Dermis lymphatic vessel endothelial cell (primary cell): ENCODE results near the gene BPIFB1. TPM values are rescaled to one million over a fixed set of nuclear protein-coding genes. Genes with fewer than 3 reads are reported as not detected.

Experiments used
- total RNA-seq: library from RNA; depleted of rRNA; stranded (reverse); fragments of >200 nt; gene quantifications from 2 replicates; pipeline ENCODE4 v1.2.1, GENCODE V29; 2014

BPIFB1 gene
- total RNA-seq, result not detected in 2 replicates

DNA sequence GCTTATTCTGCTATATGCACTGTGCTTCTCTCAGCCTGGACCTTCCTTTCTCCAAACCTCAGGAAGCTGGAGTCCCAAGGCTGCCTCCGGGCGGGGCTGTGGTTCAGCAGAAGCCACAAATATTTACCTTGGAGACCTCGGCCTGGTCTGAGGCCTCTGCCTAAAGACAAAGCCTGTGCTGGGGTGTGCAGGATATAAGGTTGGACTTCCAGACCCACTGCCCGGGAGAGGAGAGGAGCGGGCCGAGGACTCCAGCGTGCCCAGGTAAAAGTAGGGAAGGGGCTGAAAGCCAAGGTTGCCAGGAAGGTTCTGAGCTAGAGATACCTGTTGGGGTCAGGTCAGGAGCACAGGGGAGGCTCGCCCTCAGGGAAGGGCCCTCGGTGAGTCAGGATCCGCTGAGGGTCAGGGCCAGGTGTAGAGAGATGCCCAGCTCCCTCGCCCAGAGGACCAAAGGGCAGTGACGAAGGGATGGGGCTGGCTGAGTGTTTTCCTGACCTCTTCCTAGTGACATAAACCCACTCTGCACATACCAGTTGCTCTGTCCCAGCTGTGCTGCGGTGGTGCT, at the start of gene BPIFB1:
Gene BPIFB1 (plus strand): TSS at position 224 of the 565 bp plus-strand sequence. CDS start 2,860 bp downstream, outside the sequence.

GRCh38 chr20:33235696-33236095, 47.3 kb upstream of the BPIFB1 start, which contains the start of gene BPIFA1:
BPIFA1 (plus strand) TSS chr20:33235996; CDS start chr20:33237712, 1,716 bp downstream.

Other genes with a start within 250 kb of the BPIFB1 start
- not detected in 2 replicates for gene BPIFB3, start 229.3 kb upstream of the BPIFB1 start, total RNA-seq
- gene BPIFB4, start 203.6 kb upstream of the BPIFB1 start, total RNA-seq, result not detected in 2 replicates
- gene BPIFA2, start 115.1 kb upstream of the BPIFB1 start, total RNA-seq, result not detected in 2 replicates
- not detected in 2 replicates for gene BPIFA3, start 65.9 kb upstream of the BPIFB1 start, total RNA-seq
- not detected in 2 replicates for gene BPIFA1, start 47.2 kb upstream of the BPIFB1 start, total RNA-seq
- gene CDK5RAP1, start 118.3 kb downstream of the BPIFB1 start, total RNA-seq, result 15.4 and 16.6 TPM in 2 replicates
- 5.8 and 6.6 TPM in 2 replicates for gene SNTA1, start 160.5 kb downstream of the BPIFB1 start, total RNA-seq
- 4.1 and 4.9 TPM in 2 replicates for gene CBFA2T2, start 206.9 kb downstream of the BPIFB1 start, total RNA-seq